ENCODE data around the gene SLC4A2. TPM values are rescaled to one million over a fixed set of nuclear protein-coding genes. Genes with fewer than 3 reads are reported as not detected.

SLC4A2 gene
- total RNA-seq, 6 experiments from 2014 or later, result 74.0 to 140 (median 106) TPM

GRCh38 chr7:151085691-151086620, 26.6 kb downstream of the SLC4A2 start, which contains the start of gene AGAP3:
AGAP3 (plus strand) TSS chr7:151086475; CDS start chr7:151086742, 267 bp downstream.
- no peaks in the 10 kb centered on the region for H3K36me3 ChIP-seq
- peak within 1 kb of the TSS; percentile 79 to 84 (median 81) for H3K27ac ChIP-seq
- intact Hi-C loops (cut with DNase I), result no loop called here
- H3K9me3 ChIP-seq, result no peaks in the 10 kb centered on the region
- peak within 1 kb of the TSS; percentile 71 to 80 (median 73) for H3K4me3 ChIP-seq
- H3K4me1 ChIP-seq, result peaks cover 0 to 52% (median 24%) of the 10 kb centered on the region in 4 donors
- H3K27me3 ChIP-seq, result no peaks in the 10 kb centered on the region
- TF ChIP-seq CTCF (IDR thresholded peaks at IDR 0.05) (no peak), POLR2A (IDR thresholded peaks at IDR 0.05) (peak; percentile 73)
- 2% methylated on average over 6 of the region's 84 CpGs for WGBS (ENCODE audit: insufficient coverage, low coverage, low lambda C conversion rate, missing lambda C conversion rate)
- peak; percentile 94 to 96 (median 96) for DNase-seq
- ATAC-seq, result peak; percentile 62 to 78 (median 64)

DNA sequence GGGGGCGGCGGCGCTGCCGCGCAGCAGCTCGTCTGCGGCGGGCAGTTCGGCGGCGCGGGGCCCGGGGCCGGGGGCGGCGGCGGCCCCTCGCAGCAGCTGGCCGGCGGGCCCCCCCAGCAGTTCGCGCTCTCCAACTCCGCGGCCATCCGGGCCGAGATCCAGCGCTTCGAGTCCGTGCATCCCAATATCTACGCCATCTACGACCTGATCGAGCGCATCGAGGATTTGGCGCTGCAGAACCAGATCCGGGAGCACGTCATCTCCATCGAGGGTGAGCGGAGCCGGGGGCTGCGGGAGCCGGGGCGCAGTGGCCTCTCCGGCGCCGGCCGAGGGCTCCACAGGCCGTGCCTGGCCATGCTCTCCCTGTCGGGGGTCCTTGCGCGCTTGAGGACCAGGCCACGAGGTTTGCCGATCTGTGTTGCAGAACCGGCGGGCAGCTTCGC, 27.4 kb downstream of the SLC4A2 start:
- TF ChIP-seq CTCF (IDR thresholded peaks at IDR 0.05) (no peak), POLR2A (IDR thresholded peaks at IDR 0.05) (no peak)
- intact Hi-C loops (cut with DNase I), result no loop called here
- WGBS (ENCODE audit: insufficient coverage, low coverage, low lambda C conversion rate, missing lambda C conversion rate), result 0% methylated on average over 1 of the region's 56 CpGs
- Histone ChIP-seq H3K36me3 (no peaks in the 10 kb centered on the region), H3K27me3 (no peaks in the 10 kb centered on the region), H3K4me3 (peak overlapping the region; percentile 71 to 80 (median 73)), H3K4me1 (peaks cover 0 to 53% (median 22%) of the 10 kb centered on the region in 4 donors), H3K27ac (peak overlapping the region; percentile 68 to 84 (median 79)), H3K9me3 (no peaks in the 10 kb centered on the region)
- no peak for DNase-seq
- no peak for ATAC-seq

DNA sequence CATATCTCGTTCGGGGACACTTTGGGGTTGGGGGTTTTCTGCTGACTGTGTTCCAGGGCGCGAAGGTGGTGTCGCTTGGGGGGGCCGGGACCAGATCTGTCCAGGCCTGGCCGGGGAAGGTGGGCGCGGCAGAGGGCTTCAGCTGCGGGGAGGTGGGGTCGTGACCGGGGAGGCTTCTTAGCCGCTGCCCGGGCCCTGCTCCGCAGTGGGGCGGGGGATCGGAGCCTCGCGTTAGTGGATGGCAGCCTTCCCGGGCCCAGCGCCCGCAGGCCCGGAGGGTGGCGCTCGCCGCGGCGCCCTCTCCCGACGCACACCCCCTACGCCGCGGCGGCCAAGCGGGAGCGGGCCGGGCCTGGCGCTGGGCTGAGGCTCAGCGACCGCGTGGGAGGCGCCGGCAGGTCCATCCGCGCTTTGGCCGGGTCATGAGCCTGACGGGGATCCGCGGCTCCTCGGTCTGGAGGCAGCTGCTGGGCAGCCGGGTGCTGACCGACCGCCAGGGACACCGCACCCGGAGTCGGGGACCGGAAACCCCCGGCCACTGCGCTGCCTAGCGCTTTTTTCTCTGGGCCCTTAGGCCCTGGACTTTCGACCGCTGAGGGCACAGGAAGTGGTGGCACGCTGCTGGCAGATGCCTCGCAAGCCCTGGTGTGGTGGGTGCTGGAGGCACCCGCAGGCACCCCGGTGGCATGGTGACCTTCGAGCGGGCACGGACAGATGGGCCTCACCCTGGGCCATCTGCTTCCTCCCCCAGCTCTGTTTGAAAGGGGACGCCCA, 28.0 kb downstream of the SLC4A2 start:
- H3K4me3 ChIP-seq, result peak overlapping the region; percentile 71 to 80 (median 73)
- peak overlapping the region; percentile 68 to 84 (median 79) for H3K27ac ChIP-seq
- TF ChIP-seq CTCF (IDR thresholded peaks at IDR 0.05), result peak; percentile 23 to 50 (median 36)
- peak; percentile 89 for TF ChIP-seq POLR2A (IDR thresholded peaks at IDR 0.05)
- WGBS (ENCODE audit: insufficient coverage, low coverage, low lambda C conversion rate, missing lambda C conversion rate), result 0% methylated on average over 4 of the region's 70 CpGs
- H3K27me3 ChIP-seq, result no peaks in the 10 kb centered on the region
- intact Hi-C loops (cut with DNase I), result no loop called here
- ATAC-seq, result peak; percentile 44 to 71 (median 65)
- H3K4me1 ChIP-seq, result peaks cover 0 to 47% (median 20%) of the 10 kb centered on the region in 4 donors
- DNase-seq, result peak; percentile 83 to 85 (median 85)
- H3K36me3 ChIP-seq, result no peaks in the 10 kb centered on the region
- no peaks in the 10 kb centered on the region for H3K9me3 ChIP-seq

DNA sequence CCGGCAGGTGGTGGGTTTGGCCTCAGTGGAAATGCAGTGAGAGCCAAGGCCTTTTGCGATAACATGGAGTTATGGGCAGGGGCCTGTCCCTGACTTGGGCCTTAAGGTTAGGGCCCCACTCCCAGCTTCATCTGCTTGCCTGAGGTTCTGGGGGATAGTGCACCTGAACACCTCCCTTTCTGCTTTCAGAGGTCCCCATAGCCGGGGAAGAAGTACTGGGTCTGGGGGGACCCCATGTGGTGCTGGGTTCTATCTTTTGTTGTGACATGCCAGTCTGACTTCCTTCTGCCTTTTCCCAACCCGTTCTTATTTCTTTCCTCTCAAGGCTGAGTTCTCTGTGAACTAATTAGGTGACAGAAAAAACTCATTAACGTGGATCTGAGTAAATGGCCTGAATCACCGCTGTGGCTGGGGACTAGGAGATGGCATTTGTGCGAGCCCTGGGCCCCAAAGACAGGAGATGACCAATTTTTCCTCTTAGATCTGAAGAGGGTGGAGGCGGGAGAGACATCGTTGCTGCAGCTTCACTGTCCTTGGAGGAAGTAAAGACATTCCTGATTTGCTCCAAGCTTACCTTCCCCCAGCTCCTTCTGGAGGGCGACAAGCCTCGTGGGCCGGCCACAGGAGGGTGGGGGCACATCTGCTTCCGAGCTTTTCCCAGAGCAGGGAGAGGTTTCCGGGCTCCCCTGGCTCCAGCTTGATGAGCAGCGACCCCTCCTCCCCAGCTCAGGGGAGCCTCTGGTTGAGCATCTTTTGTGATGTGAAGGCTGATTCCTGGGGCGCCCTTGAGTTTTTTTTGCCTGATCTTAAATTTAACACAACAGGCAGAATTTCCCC, 28.8 kb downstream of the SLC4A2 start:
- Histone ChIP-seq H3K27ac (peak overlapping the region; percentile 68 to 84 (median 79)), H3K4me3 (peak overlapping the region; percentile 71 to 80 (median 73)), H3K9me3 (no peaks in the 10 kb centered on the region), H3K4me1 (peaks cover 0 to 45% (median 20%) of the 10 kb centered on the region in 4 donors), H3K36me3 (no peaks in the 10 kb centered on the region), H3K27me3 (no peaks in the 10 kb centered on the region)
- intact Hi-C loops (cut with DNase I), result no loop called here
- DNase-seq (no peak), ATAC-seq (no peak)
- TF ChIP-seq CTCF (IDR thresholded peaks at IDR 0.05) (no peak), POLR2A (IDR thresholded peaks at IDR 0.05) (no peak)
- WGBS (ENCODE audit: insufficient coverage, low coverage, low lambda C conversion rate, missing lambda C conversion rate), result 23% methylated on average over 8 of the region's 16 CpGs

Measured in right lobe of liver (tissue), 6 donors.